K562 (cell line): ENCODE measurements around the gene ENG. TPM values are rescaled to one million over a fixed set of nuclear protein-coding genes. Genes with fewer than 3 reads are reported as not detected.

Source experiments
- ARID2 ChIP-seq: fragments of 450-650 bp; IDR thresholded peaks from 2 replicates; pipeline ENCODE4 v1.6.1; 2017; ENCODE audit warnings: antibody characterized with exemption, mild to moderate bottlenecking
- CBX3 ChIP-seq, 2 experiments: IDR thresholded peaks; 1 replicate in 1 of 2; 2 replicates in 1 of 2; pipeline ENCODE4 v1.6.1; 2012; ENCODE audit warnings: inconsistent platforms in 2 of 2, low read length in 2 of 2, borderline replicate concordance in 1 of 2, control low read depth in 1 of 2
- ETS1 ChIP-seq: conservative IDR thresholded peaks from 2 replicates; pipeline ENCODE4 v1.6.1; 2011; ENCODE audit warnings: low read depth, mild to moderate bottlenecking, low read length; ENCODE audit not compliant: control insufficient read depth
- HES1 ChIP-seq: fragments of 450-650 bp; IDR thresholded peaks from 2 replicates; pipeline ENCODE4 v1.6.1; 2016; ENCODE audit warnings: low read depth, mild to moderate bottlenecking, moderate library complexity
- MTA3 ChIP-seq: fragments of 450-650 bp; formaldehyde crosslinking; IDR thresholded peaks from 2 replicates; pipeline ENCODE4 v1.6.1; 2017; ENCODE audit warnings: mild to moderate bottlenecking, borderline replicate concordance
- POLR2B ChIP-seq: fragments of 450-650 bp; IDR thresholded peaks from 2 replicates; pipeline ENCODE4 v1.6.1; 2018; ENCODE audit warnings: low read depth; ENCODE audit not compliant: partially characterized antibody
- SAP30 ChIP-seq: fragments of 200-600 bp; sonication (generic); IDR thresholded peaks from 2 replicates; pipeline ENCODE4 v1.6.1; 2012; ENCODE audit warnings: borderline replicate concordance, low read depth, mild to moderate bottlenecking, moderate library complexity, low read length, control low read depth, inconsistent platforms; ENCODE audit not compliant: insufficient read depth, poor library complexity, severe bottlenecking
- TAL1 ChIP-seq: fragments of 450-650 bp; IDR thresholded peaks from 2 replicates; pipeline ENCODE4 v1.6.1; 2016; ENCODE audit warnings: mild to moderate bottlenecking
- ZBTB1 ChIP-seq: sonication (generic); formaldehyde crosslinking; IDR thresholded peaks from 2 replicates; pipeline ENCODE4 v1.8.1; 2023; ENCODE audit warnings: missing genetic modification reagents, low read depth, mild to moderate bottlenecking, borderline replicate concordance
- ZFP30 ChIP-seq: fragments of 250-450 bp; sonication (Bioruptor Pico); IDR thresholded peaks from 2 replicates; pipeline ENCODE4 v1.8.0; 2022; ENCODE audit warnings: moderate library complexity, mild to moderate bottlenecking, inconsistent platforms, borderline replicate concordance
- ZNF12 ChIP-seq: sonication (generic); formaldehyde crosslinking; IDR thresholded peaks from 2 replicates; pipeline ENCODE4 v1.4.0; 2020; ENCODE audit warnings: mild to moderate bottlenecking, missing genetic modification reagents
- ZNF318 ChIP-seq, 2 experiments: fragments of 450-650 bp; IDR thresholded peaks; 2 replicates each; pipeline ENCODE4 v1.6.1; 2016; ENCODE audit warnings: mild to moderate bottlenecking in 2 of 2, borderline replicate concordance in 1 of 2, low read depth in 1 of 2, moderate library complexity in 1 of 2
- ZNF77 ChIP-seq: fragments of 250-450 bp; sonication (Bioruptor Pico); IDR thresholded peaks from 2 replicates; pipeline ENCODE4 v1.5.0; 2020
- polyA plus RNA-seq, 8 experiments: library from polyadenylated mRNA; depleted of rRNA in 4 of 8; stranded (reverse) in 5 of 8; unstranded in 3 of 8; fragments of >200 nt; fragmentation: Nextera tagmentation in 2 of 8; fragmentation: Illumina TruSeq in 1 of 8; extraction: Ambion mirVana in 2 of 8; extraction: Trizol in 1 of 8; gene quantifications; 2 replicates each; pipeline versions ENCODE4 v1.2.1 to v1.2.3, GENCODE V29; 2011 to 2014; ENCODE audit warnings: inconsistent platforms in 1 of 8, missing spikeins in 1 of 8
- total RNA-seq, 7 experiments: library from RNA; depleted of rRNA in 6 of 7; stranded (reverse); fragments of >200 nt in 6 of 7; fragmentation: Illumina TruSeq in 2 of 7; extraction: Trizol in 2 of 7; gene quantifications; 2 replicates each; pipeline versions ENCODE4 v1.2.1 to v1.2.3, GENCODE V29; 2011 to 2021; ENCODE audit warnings: low replicate concordance in 1 of 7

ENG gene
- total and polyA plus RNA-seq, 9 of the 15 experiments (the other 6 are each of a cell fraction or from before 2014, with no cell fraction given): 0.04 to 0.40 (median 0.14) TPM; not detected in 1

GRCh38 chr9:127862075-127863011 is 7.9 kb upstream of the ENG start (continued):
- TF ChIP-seq ZNF318 (IDR thresholded peaks at IDR 0.05; ENCODE audit: borderline replicate concordance in 1 of 2, low read depth in 1 of 2) (peak in 1 of 2 experiments; percentile 62; a peak in 2 of 4 replicates), ZFP30 (CRISPR knock-in tag) (no peak), HES1 (no peak; the same call in none of the 2 replicates), CBX3 (IDR thresholded peaks at IDR 0.05; ENCODE audit: borderline replicate concordance in 1 of 2, low read length in 2 of 2) (peak in 1 of 2 experiments; percentile 76; a peak in 1 of 3 replicates), ZNF12 (no peak), POLR2B (peak; percentile 17), TAL1 (peak; percentile 76), SAP30 (no peak), MTA3 (peak; percentile 95), ZNF77 (CRISPR knock-in tag) (no peak), ETS1 (0 out of 2 replicates have a peak, but pooled peaks have one; percentile 10), ARID2 (no peak), ZBTB1 (CRISPR knock-in tag) (no peak; the same call in 1 of the 2 replicates)
